Type B pancreatic cell (in vitro differentiated cells): ENCODE results near the gene TUBA4A. TPM values are rescaled to one million over a fixed set of nuclear protein-coding genes. Genes with fewer than 3 reads are reported as not detected.

ENCODE experiments used
- DNase-seq: peaks from one replicate; pipeline ENCODE4 v3.0.0; 2021; ENCODE audit warnings: mixed read lengths; ENCODE audit not compliant: unreplicated experiment; ENCODE audit errors: extremely low spot score
- H3K27ac Mint-ChIP-seq: 2 replicates; pipeline ENCODE4 v1.8.0; 2021; ENCODE audit warnings: mild to moderate bottlenecking, mixed read lengths
- H3K27me3 Mint-ChIP-seq: 2 replicates; pipeline ENCODE4 v1.8.0; 2021; ENCODE audit warnings: mixed read lengths
- H3K36me3 Mint-ChIP-seq: 2 replicates; pipeline ENCODE4 v1.8.0; 2021; ENCODE audit warnings: mixed read lengths
- H3K4me1 Mint-ChIP-seq: one replicate; pipeline ENCODE4 v1.8.0; 2021; ENCODE audit warnings: mixed read lengths; ENCODE audit not compliant: unreplicated experiment
- H3K4me3 Mint-ChIP-seq: 2 replicates; pipeline ENCODE4 v1.8.0; 2021; ENCODE audit warnings: mild to moderate bottlenecking, mixed read lengths
- H3K9me3 Mint-ChIP-seq: 2 replicates; pipeline ENCODE4 v1.8.0; 2021; ENCODE audit warnings: mixed read lengths
- CTCF ChIP-seq: fragments of 200-600 bp; sonication (generic); conservative IDR thresholded peaks from 2 replicates; pipeline ENCODE4 v1.5.0; 2021; ENCODE audit warnings: antibody characterized with exemption, mild to moderate bottlenecking
- total RNA-seq: library from RNA; stranded (reverse); gene quantifications from 2 replicates; pipeline ENCODE4 v1.2.1, GENCODE V29; 2021; ENCODE audit warnings: low replicate concordance

The TUBA4A gene
- total RNA-seq, 1 donor from 2014 or later = 25.4 TPM

GRCh38 chr2:219274361-219274921 is 20.7 kb upstream of the TUBA4A start:
- Mint-ChIP-seq H3K27ac (peak overlapping the region; percentile 72), H3K27me3 (peaks cover 36% of the 10 kb centered on the region), H3K4me3 (peak overlapping the region; percentile 24), H3K4me1 (peaks cover 16% of the 10 kb centered on the region), H3K9me3 (no peaks in the 10 kb centered on the region), H3K36me3 (no peaks in the 10 kb centered on the region)
- DNase-seq = no peak
- no peak for TF ChIP-seq CTCF

- H3K27me3 Mint-ChIP-seq = peaks cover 41% of the 10 kb centered on the region
- no peaks in the 10 kb centered on the region for H3K36me3 Mint-ChIP-seq
- H3K4me1 Mint-ChIP-seq = peaks cover 21% of the 10 kb centered on the region
- no peak for DNase-seq
- H3K4me3 Mint-ChIP-seq = no peak overlapping the region
- TF ChIP-seq CTCF = no peak
- H3K9me3 Mint-ChIP-seq = no peaks in the 10 kb centered on the region
- H3K27ac Mint-ChIP-seq = peak overlapping the region; percentile 72
These were observed 20.2 kb upstream of the TUBA4A start for GRCh38 chr2:219273937-219274336.

GRCh38 chr2:219272995-219273394 is 19.3 kb upstream of the TUBA4A start:
- Mint-ChIP-seq H3K36me3 (no peaks in the 10 kb centered on the region), H3K4me1 (peaks cover 11% of the 10 kb centered on the region), H3K27ac (no peak overlapping the region), H3K4me3 (no peak overlapping the region), H3K9me3 (no peaks in the 10 kb centered on the region), H3K27me3 (peaks cover 45% of the 10 kb centered on the region)
- TF ChIP-seq CTCF = no peak
- no peak for DNase-seq

GRCh38 chr2:219272356-219272755 is 18.6 kb upstream of the TUBA4A start:
- Mint-ChIP-seq H3K4me1 (peaks cover 5% of the 10 kb centered on the region), H3K27ac (peak overlapping the region; percentile 23), H3K27me3 (peaks cover 40% of the 10 kb centered on the region), H3K36me3 (no peaks in the 10 kb centered on the region), H3K9me3 (no peaks in the 10 kb centered on the region), H3K4me3 (no peak overlapping the region)
- no peak for DNase-seq
- TF ChIP-seq CTCF = no peak

GRCh38 chr2:219271021-219271420 is 17.3 kb upstream of the TUBA4A start:
- H3K4me3 Mint-ChIP-seq = no peak overlapping the region
- no peaks in the 10 kb centered on the region for H3K36me3 Mint-ChIP-seq
- DNase-seq = no peak
- peaks cover 40% of the 10 kb centered on the region for H3K27me3 Mint-ChIP-seq
- TF ChIP-seq CTCF = no peak
- H3K9me3 Mint-ChIP-seq = no peaks in the 10 kb centered on the region
- peaks cover 5% of the 10 kb centered on the region for H3K4me1 Mint-ChIP-seq
- no peak overlapping the region for H3K27ac Mint-ChIP-seq

GRCh38 chr2:219270055-219270372 is 16.3 kb upstream of the TUBA4A start:
- no peaks in the 10 kb centered on the region for H3K36me3 Mint-ChIP-seq
- H3K9me3 Mint-ChIP-seq = no peaks in the 10 kb centered on the region
- H3K27me3 Mint-ChIP-seq = peaks cover 40% of the 10 kb centered on the region
- DNase-seq = no peak
- TF ChIP-seq CTCF = no peak
- H3K4me3 Mint-ChIP-seq = no peak overlapping the region
- no peak overlapping the region for H3K27ac Mint-ChIP-seq
- H3K4me1 Mint-ChIP-seq = peaks cover 5% of the 10 kb centered on the region
